Measurements from ENCODE around the gene ZNF324.

ZNF324 gene

GRCh38 chr19:58518256-58519086, 51.6 kb downstream of the ZNF324 start:
- TF ChIP-seq CTCF (conservative IDR thresholded peaks at IDR 0.05; ENCODE audit: low read depth, low read length): no peak
- Histone ChIP-seq H4K20me1 (ENCODE audit: insufficient read depth) (no peaks in the 10 kb centered on the region), H3K4me1 (ENCODE audit: low read depth, poor library complexity, severe bottlenecking) (peaks cover 27% of the 10 kb centered on the region), H3K27me3 (ENCODE audit: insufficient read depth, low read depth) (no peaks in the 10 kb centered on the region), H3K79me2 (ENCODE audit: insufficient read depth, low read depth) (peaks cover 25% of the 10 kb centered on the region), H3K4me2 (peak overlapping the region; percentile 51), H3K9ac (peak overlapping the region; percentile 90), H2AFZ (ENCODE audit: low read depth) (peak overlapping the region; percentile 82), H3K27ac (peak overlapping the region; percentile 83), H3K4me3 (IDR thresholded peaks at IDR 0.05; ENCODE audit: insufficient read depth, low read depth, low read length) (no peak overlapping the region), H3K36me3 (ENCODE audit: insufficient read depth) (no peaks in the 10 kb centered on the region)

GRCh38 chr19:58519087-58519354, 52.1 kb downstream of the ZNF324 start:
- peak overlapping the region; percentile 83 for H3K27ac ChIP-seq
- TF ChIP-seq CTCF (conservative IDR thresholded peaks at IDR 0.05; ENCODE audit: low read depth, low read length): no peak
- peaks cover 25% of the 10 kb centered on the region for H3K79me2 ChIP-seq (ENCODE audit: insufficient read depth, low read depth)
- no peak overlapping the region for H3K4me3 ChIP-seq (IDR thresholded peaks at IDR 0.05; ENCODE audit: insufficient read depth, low read depth, low read length)
- no peaks in the 10 kb centered on the region for H3K27me3 ChIP-seq (ENCODE audit: insufficient read depth, low read depth)
- H4K20me1 ChIP-seq (ENCODE audit: insufficient read depth): no peaks in the 10 kb centered on the region
- H3K4me2 ChIP-seq: peak overlapping the region; percentile 51
- H2AFZ ChIP-seq (ENCODE audit: low read depth): peak overlapping the region; percentile 82
- peaks cover 23% of the 10 kb centered on the region for H3K4me1 ChIP-seq (ENCODE audit: low read depth, poor library complexity, severe bottlenecking)
- H3K36me3 ChIP-seq (ENCODE audit: insufficient read depth): no peaks in the 10 kb centered on the region
- H3K9ac ChIP-seq: peak overlapping the region; percentile 90

- peak within 1 kb of the TSS; percentile 83 for H3K27ac ChIP-seq
- peak; percentile 80 for TF ChIP-seq CTCF (conservative IDR thresholded peaks at IDR 0.05; ENCODE audit: low read depth, low read length)
- H3K27me3 ChIP-seq (ENCODE audit: insufficient read depth, low read depth): no peaks in the 10 kb centered on the region
- peak within 1 kb of the TSS; percentile 82 for H2AFZ ChIP-seq (ENCODE audit: low read depth)
- H4K20me1 ChIP-seq (ENCODE audit: insufficient read depth): no peaks in the 10 kb centered on the region
- H3K9ac ChIP-seq: peak within 1 kb of the TSS; percentile 90
- H3K4me3 ChIP-seq (IDR thresholded peaks at IDR 0.05; ENCODE audit: insufficient read depth, low read depth, low read length): no peak within 1 kb of the TSS
- H3K79me2 ChIP-seq (ENCODE audit: insufficient read depth, low read depth): peaks cover 22% of the 10 kb centered on the region
- peak within 1 kb of the TSS; percentile 62 for H3K4me2 ChIP-seq
- H3K36me3 ChIP-seq (ENCODE audit: insufficient read depth): no peaks in the 10 kb centered on the region
- H3K4me1 ChIP-seq (ENCODE audit: low read depth, poor library complexity, severe bottlenecking): peaks cover 23% of the 10 kb centered on the region
Measured at GRCh38 chr19:58519355-58520256, 52.7 kb downstream of the ZNF324 start, which contains the start of gene ZBTB45. Gene ZBTB45, minus strand, starts transcription at chr19:58519810. Its CDS starts 2,137 bp downstream, at chr19:58517673.

- Histone ChIP-seq H3K79me2 (ENCODE audit: insufficient read depth, low read depth) (peaks cover 16% of the 10 kb centered on the region; the same call in 1 of the 2 replicates), H2AFZ (ENCODE audit: low read depth) (peak overlapping the region; percentile 49), H3K4me2 (peak overlapping the region; percentile 62), H3K4me3 (IDR thresholded peaks at IDR 0.05; ENCODE audit: insufficient read depth, low read depth, low read length) (no peak overlapping the region), H3K27me3 (ENCODE audit: insufficient read depth, low read depth) (no peaks in the 10 kb centered on the region), H3K36me3 (ENCODE audit: insufficient read depth) (no peaks in the 10 kb centered on the region), H3K4me1 (ENCODE audit: low read depth, poor library complexity, severe bottlenecking) (peaks cover 17% of the 10 kb centered on the region), H3K27ac (peak overlapping the region; percentile 83), H3K9ac (peak overlapping the region; percentile 90; the same call in 1 of the 2 replicates), H4K20me1 (ENCODE audit: insufficient read depth) (no peaks in the 10 kb centered on the region)
- no peak for TF ChIP-seq CTCF (conservative IDR thresholded peaks at IDR 0.05; ENCODE audit: low read depth, low read length)
Measured at GRCh38 chr19:58520257-58520599, 53.3 kb downstream of the ZNF324 start.

Measured in KMS-11 (cell line).